NCI-H69 (cell line): ENCODE data around the gene FAM47E.

Experiments used
- DNase-seq: peaks from one replicate; lab custom pipeline; 2025; lab: John Stamatoyannopoulos, UW

Gene FAM47E

GRCh38 chr4:76301775-76302162 is 50.2 kb downstream of the FAM47E start:
- DNase-seq = no peak

DNA sequence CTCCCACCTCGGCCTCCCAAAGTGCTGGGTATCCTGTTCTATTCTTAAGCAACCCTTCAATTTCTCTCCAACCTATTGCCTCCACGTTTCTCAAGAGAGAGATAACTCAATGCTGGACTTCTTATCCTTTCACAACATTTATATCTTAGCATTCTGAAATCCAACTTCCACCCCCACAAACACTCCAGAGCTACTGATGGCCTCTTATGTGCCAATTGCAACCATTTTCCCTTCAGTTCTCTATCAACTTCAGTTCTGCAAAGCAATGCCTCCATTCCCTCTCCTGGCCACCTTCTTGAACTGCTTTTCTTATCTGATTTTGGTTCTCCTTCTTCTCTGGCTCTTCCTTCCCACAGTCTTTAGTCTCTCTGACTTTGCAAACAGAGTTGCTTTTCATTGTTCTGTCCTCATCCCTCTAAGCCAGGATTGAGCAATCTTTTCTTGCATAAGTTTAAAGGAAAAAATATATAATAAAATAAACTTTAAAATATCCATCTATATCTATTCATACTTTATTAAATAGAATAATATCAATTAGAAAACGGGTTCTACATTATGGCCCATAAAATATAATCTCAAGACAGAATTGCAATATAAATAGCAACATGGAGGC is 51.4 kb downstream of the FAM47E start:
- no peak for DNase-seq

- DNase-seq = no peak
Observed at GRCh38 chr4:76305033-76305687, 53.6 kb downstream of the FAM47E start.

- peak; percentile 72 for DNase-seq
Observed at GRCh38 chr4:76305971-76306881, 54.7 kb downstream of the FAM47E start, which contains the start of gene STBD1. Gene STBD1 (plus strand): TSS chr4:76306733. CDS start chr4:76306770, 37 bp downstream.

GRCh38 chr4:76306882-76307659 is 55.5 kb downstream of the FAM47E start:
- DNase-seq = peak; percentile 73

GRCh38 chr4:76307660-76308014 is 56.1 kb downstream of the FAM47E start:
- peak; percentile 48 for DNase-seq

GRCh38 chr4:76308548-76308947 is 57.0 kb downstream of the FAM47E start:
- peak; percentile 88 for DNase-seq

GRCh38 chr4:76309939-76310550 is 58.5 kb downstream of the FAM47E start:
- peak; percentile 36 for DNase-seq

DNA sequence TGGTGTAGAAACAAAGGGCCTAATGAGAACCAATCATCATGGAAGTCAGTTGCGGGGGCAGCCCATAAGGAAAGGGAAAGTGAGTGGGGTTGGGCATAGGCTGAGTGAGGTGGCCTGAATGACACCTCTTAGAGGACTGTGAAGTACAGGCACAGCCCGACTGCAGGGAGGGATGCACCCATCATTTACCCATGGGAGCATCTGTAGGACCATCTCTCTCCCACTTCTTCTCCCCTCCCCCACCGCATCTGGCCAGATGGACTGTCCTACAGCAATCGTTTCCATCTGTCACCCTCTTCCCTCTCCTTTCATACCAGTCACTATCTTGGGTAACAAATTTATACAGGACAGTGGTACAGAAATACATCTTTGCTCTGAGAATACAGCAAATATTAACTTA is 59.2 kb downstream of the FAM47E start:
- DNase-seq = peak; percentile 78

DNA sequence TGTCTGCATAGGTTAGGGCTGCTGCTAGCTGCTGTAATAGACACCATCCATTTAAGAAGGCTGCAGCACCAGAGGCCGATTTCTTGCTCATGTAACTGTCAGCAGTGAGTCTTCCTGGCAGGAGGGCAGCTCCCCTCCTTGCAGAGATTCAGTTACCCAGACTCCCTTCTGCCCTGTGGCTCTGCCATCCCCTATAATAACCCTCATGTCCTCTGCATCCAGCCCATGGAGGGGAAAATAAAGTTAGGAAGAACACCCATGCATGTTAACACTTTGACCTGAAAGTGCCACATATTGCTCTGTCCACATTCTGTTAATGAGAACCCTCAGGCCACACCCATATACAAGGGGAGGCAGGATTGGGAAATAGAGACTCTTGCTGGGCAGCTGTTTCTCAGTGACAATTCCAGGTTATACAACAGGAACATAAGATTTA is 60.4 kb downstream of the FAM47E start:
- peak; percentile 89 for DNase-seq

DNA sequence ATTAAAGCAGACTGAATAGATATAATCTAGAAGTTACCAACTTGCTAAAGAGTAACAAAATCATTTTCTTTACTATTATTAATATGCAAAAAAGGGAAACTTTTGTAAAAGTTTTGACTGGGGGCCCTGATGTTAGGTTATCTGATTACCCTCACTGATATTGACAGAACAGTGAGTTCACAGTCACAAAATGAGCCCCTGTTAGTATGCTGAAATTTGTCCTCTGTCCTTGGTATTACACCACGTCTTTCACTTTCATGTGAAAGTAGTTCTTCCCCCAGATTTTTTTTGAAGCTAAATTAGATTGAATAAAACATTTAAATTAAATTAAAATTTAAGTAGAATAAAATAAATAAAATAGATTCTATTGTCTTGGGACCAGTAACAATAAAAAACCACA is 60.9 kb downstream of the FAM47E start:
- DNase-seq = no peak

DNA sequence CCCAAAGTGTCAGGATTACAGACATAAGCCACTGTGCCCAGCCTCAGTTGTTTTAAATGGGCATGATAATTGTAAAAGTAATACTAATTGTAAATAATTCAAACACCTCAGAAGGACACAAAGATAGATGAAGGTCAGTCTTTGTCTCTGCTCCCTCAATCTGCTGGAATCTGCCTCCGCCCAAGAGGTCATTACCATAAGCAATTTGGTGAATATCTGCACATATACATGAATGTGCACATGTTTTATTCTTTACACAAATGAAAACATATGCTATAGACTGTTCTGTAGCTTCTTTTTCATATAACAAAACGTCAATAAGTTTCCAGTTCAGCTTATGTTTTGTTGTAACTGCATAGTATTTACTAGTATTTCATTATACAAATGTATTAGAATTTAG is 62.0 kb downstream of the FAM47E start:
- no peak for DNase-seq

- no peak for DNase-seq
Observed at GRCh38 chr4:76315267-76315918, 63.9 kb downstream of the FAM47E start.

DNA sequence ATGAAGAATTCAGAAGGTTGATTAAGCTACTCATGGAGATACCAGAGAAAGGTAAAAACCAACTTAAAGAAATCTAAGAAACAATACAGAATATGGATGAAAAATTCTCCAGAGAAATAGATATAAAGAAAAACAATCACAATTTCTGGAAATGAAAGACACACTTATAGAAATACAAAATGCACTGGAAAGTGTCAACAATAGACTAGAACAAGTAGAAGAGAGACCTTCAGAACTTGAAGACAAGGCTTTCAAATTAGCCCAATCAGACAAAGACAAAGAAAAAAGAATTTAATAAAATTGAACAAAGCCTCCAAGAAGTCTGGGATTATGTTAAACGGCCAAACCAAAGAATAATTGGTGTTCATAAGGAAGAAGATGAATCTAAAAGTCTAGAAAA is 64.6 kb downstream of the FAM47E start:
- DNase-seq = no peak

DNA sequence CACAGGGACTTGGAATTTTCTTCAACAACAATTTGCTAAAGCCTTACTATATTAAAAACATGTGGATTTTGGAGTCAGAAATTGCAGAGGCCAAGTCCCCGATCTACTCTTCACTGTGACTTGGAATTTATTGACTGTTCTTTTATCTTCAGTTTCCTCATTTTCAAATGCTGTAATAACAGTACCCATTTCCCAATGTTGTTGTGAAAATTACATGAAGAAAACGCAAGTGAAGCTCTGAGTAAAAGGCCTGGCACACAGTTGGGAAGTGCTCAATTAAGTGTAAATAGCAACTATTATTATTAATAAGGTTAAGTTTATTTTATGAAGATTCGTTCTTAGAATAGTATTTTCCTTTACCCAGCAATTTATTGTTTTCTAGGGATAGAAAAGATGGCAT is 70.7 kb downstream of the FAM47E start:
- DNase-seq = no peak

DNA sequence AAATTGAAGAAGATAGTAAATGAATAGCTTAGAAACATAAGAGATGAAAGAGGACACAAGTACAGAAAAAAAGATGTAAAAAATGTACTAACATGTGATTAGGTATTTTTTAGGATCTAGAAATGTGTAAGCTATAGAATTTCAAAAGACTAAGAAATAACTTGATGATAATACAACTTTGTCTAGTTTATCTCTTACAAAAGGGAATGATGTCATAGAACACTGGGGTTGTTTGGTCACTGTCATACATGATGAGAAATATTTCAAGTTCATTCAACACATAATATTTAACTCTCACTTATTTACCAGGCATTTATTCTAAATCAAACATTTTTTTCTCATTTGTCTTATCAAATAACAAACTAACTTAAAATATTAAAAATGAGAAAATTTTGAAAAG is 73.6 kb downstream of the FAM47E start:
- DNase-seq = no peak

GRCh38 chr4:76326515-76326914 is 75.0 kb downstream of the FAM47E start:
- no peak for DNase-seq
